Transverse colon (tissue), 4 donors: ENCODE measurements around the gene HEBP2. TPM values are rescaled to one million over a fixed set of nuclear protein-coding genes. Genes with fewer than 3 reads are reported as not detected.

Experiments used
- DNase-seq: peaks from one replicate; pipeline ENCODE4 v3.0.0-alpha.2; 2019
- H3K27ac ChIP-seq, 4 donors: fragments of 200-600 bp; sonication (generic); 2 replicates each; pipeline ENCODE4 v1.5.1; 2016 to 2018; ENCODE audit warnings: inconsistent platforms in 4 of 4
- H3K27me3 ChIP-seq: fragments of 200-600 bp; sonication (generic); 2 replicates; pipeline ENCODE4 v1.5.1; 2017; ENCODE audit warnings: inconsistent platforms
- H3K36me3 ChIP-seq, 4 donors: fragments of 200-600 bp; sonication (generic); 2 replicates each; pipeline ENCODE4 v1.5.1; 2017 to 2019; ENCODE audit warnings: inconsistent platforms in 4 of 4
- H3K4me1 ChIP-seq, 4 donors: fragments of 200-600 bp; sonication (generic); 2 replicates each; pipeline ENCODE4 v1.5.1; 2017 to 2020; ENCODE audit warnings: inconsistent platforms in 4 of 4
- H3K4me3 ChIP-seq, 4 donors: fragments of 200-600 bp; sonication (generic); 1 replicate in 1 of 4; 2 replicates in 3 of 4; pipeline versions ENCODE4 v1.5.1 to v1.6.1; 2017 to 2019; ENCODE audit warnings: inconsistent platforms in 4 of 4
- H3K9me3 ChIP-seq, 2 donors: fragments of 200-600 bp; sonication (generic); 2 replicates each; pipeline ENCODE4 v1.5.1; 2017 to 2019; ENCODE audit warnings: inconsistent platforms in 2 of 2
- EP300 ChIP-seq: sonication (generic); formaldehyde crosslinking; IDR thresholded peaks from one replicate; pipeline ENCODE4 v1.6.1; 2017; ENCODE audit warnings: antibody characterized with exemption, low read depth
- POLR2A ChIP-seq: fragments of 450-650 bp; IDR thresholded peaks from one replicate; pipeline ENCODE4 v1.6.1; 2016; ENCODE audit warnings: antibody characterized with exemption, mild to moderate bottlenecking, moderate library complexity
- POLR2AphosphoS5 ChIP-seq, 3 donors: sonication (generic); formaldehyde crosslinking; IDR thresholded peaks; one replicate each; pipeline ENCODE4 v1.6.1; 2016; ENCODE audit warnings: antibody characterized with exemption in 3 of 3
- WGBS, 2 donors: methylation state at CpG; one replicate each; pipeline ENCODE4 v1.1.5; 2018; ENCODE audit warnings: low coverage in 1 of 2; 5-methylcytosine and 5-hydroxymethylcytosine counted together
- in situ Hi-C, 4 donors: fragments of 200-750 bp; cut with MboI; loops; one replicate each; pipeline versions ENCODE4 v1.15.0 to v1.15.1; 2017; ENCODE audit warnings: low sequenced_read_pairs in 3 of 4, low pct_ligation_motif_present in 1 of 4, low pct_unique_long_range_greater_than_20kb in 1 of 4
- intact Hi-C: fragments of 100-400 bp; cut with DNase I; formaldehyde crosslinking; loops from one replicate; pipeline ENCODE4 v1.15.1; 2023; ENCODE audit warnings: low total_unique reads
- total RNA-seq, 4 donors: library from RNA; depleted of rRNA; stranded (reverse); fragments of >200 nt; gene quantifications; one replicate each; pipeline ENCODE4 v1.1.0, GENCODE V29; 2016
- TF ChIP-seq, protein P1 (sequence below), 5 experiments: fragments of 200-600 bp in 3 of 5; fragments of 450-650 bp in 2 of 5; sonication (generic) in 3 of 5; IDR thresholded peaks; 1 replicate in 2 of 5; 2 replicates in 3 of 5; pipeline ENCODE4 v1.5.1; 2016 to 2017; ENCODE audit warnings: antibody characterized with exemption in 5 of 5, inconsistent platforms in 3 of 5, mild to moderate bottlenecking in 2 of 5, moderate library complexity in 1 of 5

The HEBP2 gene
- total RNA-seq, 4 donors from 2014 or later: 33.3 to 77.8 (median 73.4) TPM

DNA sequence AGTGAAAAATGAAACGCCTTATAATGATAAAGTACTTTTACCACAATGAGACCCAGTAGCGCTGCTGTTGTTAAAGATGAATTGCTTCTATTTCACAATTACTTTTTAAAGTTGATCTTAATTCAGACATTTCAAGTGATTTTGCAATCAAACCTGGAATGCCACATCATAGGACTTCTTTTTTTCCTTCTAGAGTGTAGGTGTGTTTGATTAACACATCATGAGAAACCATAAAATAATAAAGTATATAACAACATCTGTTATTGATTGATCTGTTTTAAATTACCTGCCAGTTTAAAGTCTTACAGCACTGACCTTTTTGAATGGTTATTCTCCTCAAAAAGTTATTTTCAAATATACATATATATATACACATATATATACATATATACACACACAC, 38.6 kb downstream of the HEBP2 start:
- peaks cover 0 to 8% (median 0%) of the 10 kb centered on the region in 4 donors for H3K4me1 ChIP-seq
- no peaks in the 10 kb centered on the region for H3K9me3 ChIP-seq
- DNase-seq: no peak
- intact Hi-C loops: no loop called here
- H3K27me3 ChIP-seq: no peaks in the 10 kb centered on the region
- no peak for TF ChIP-seq EP300
- TF ChIP-seq, protein P1, sequence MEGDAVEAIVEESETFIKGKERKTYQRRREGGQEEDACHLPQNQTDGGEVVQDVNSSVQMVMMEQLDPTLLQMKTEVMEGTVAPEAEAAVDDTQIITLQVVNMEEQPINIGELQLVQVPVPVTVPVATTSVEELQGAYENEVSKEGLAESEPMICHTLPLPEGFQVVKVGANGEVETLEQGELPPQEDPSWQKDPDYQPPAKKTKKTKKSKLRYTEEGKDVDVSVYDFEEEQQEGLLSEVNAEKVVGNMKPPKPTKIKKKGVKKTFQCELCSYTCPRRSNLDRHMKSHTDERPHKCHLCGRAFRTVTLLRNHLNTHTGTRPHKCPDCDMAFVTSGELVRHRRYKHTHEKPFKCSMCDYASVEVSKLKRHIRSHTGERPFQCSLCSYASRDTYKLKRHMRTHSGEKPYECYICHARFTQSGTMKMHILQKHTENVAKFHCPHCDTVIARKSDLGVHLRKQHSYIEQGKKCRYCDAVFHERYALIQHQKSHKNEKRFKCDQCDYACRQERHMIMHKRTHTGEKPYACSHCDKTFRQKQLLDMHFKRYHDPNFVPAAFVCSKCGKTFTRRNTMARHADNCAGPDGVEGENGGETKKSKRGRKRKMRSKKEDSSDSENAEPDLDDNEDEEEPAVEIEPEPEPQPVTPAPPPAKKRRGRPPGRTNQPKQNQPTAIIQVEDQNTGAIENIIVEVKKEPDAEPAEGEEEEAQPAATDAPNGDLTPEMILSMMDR (IDR thresholded peaks at IDR 0.05): no peak
- 60 to 62% methylated on average over 2 of the region's 2 CpGs for WGBS, 2 donors
- in situ Hi-C loops: loop anchor here in 2 of 4 donors (25.0 kb wide), 2 partner anchors 145 to 320 kb away; partner anchors contain the start of gene CCDC28A (in 2 of the 2)
- H3K36me3 ChIP-seq: no peaks in the 10 kb centered on the region
- H3K4me3 ChIP-seq: no peak overlapping the region
- peak overlapping the region in 1 of 4 donors; percentile 35 for H3K27ac ChIP-seq

DNA sequence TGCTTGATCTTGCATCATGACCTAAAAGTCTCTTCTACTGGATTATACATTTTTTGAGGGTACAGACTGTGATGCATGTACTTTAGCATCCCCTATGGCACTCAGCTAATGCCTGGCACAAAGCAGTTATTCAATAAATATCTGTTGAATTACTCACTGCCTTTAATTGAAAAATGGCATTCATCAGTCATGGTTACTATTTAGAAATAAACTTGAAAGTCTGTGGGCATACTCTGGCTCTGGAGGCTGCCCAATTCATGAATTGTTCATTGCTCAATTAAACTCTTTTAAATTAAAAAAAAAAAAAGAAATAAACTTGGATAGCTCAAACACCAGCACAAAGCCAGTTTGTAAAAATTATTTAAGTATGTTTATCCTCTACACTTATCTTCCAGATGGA, 40.0 kb downstream of the HEBP2 start:
- Histone ChIP-seq H3K27ac (no peak overlapping the region), H3K27me3 (no peaks in the 10 kb centered on the region), H3K4me3 (no peak overlapping the region), H3K9me3 (no peaks in the 10 kb centered on the region), H3K36me3 (no peaks in the 10 kb centered on the region), H3K4me1 (peaks cover 0 to 8% (median 0%) of the 10 kb centered on the region in 4 donors)
- in situ Hi-C loops: loop anchor here in 2 of 4 donors (25.0 kb wide), 2 partner anchors 143 to 318 kb away; partner anchors contain the start of gene CCDC28A (in 2 of the 2)
- no peak for TF ChIP-seq POLR2A
- no peak for TF ChIP-seq POLR2AphosphoS5 (IDR thresholded peaks at IDR 0.05)
- TF ChIP-seq, protein P1 (IDR thresholded peaks at IDR 0.05): no peak
- TF ChIP-seq EP300: no peak
- no peak for DNase-seq
- intact Hi-C loops: no loop called here

DNA sequence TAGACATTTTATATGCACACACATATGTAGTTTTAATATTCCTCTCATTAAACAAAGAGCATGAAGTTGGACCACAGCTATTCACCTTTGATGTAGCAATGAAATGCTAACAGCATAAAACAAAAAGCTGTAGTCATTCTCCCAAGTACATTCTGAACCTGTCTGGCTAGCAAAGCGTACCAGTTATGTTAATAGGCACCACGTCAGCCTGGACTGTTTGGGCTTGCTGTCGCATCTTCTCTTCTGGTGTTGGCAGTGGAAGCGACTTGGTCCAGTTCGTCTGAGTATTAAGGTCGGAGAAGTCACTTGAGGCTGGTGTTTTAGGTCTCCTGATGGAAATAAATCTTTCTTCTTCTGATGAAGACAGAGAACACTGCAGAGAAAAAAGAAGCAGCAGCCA, 42.8 kb downstream of the HEBP2 start:
- no peak for DNase-seq
- H3K27ac ChIP-seq: no peak overlapping the region
- peaks cover 0 to 8% (median 2%) of the 10 kb centered on the region in 4 donors for H3K4me1 ChIP-seq
- no peaks in the 10 kb centered on the region for H3K9me3 ChIP-seq
- TF ChIP-seq, protein P1 (IDR thresholded peaks at IDR 0.05): no peak
- TF ChIP-seq EP300: no peak
- no peak for TF ChIP-seq POLR2AphosphoS5 (IDR thresholded peaks at IDR 0.05)
- no peak overlapping the region for H3K4me3 ChIP-seq
- WGBS, 2 donors: 88 to 90% methylated on average over 6 of the region's 6 CpGs
- intact Hi-C loops (no loop called here), in situ Hi-C loops (loop anchor here in 2 of 4 donors (25.0 kb wide), 2 partner anchors 140 to 315 kb away; partner anchors contain the start of gene CCDC28A (in 2 of the 2))
- no peaks in the 10 kb centered on the region for H3K27me3 ChIP-seq
- no peaks in the 10 kb centered on the region for H3K36me3 ChIP-seq

DNA sequence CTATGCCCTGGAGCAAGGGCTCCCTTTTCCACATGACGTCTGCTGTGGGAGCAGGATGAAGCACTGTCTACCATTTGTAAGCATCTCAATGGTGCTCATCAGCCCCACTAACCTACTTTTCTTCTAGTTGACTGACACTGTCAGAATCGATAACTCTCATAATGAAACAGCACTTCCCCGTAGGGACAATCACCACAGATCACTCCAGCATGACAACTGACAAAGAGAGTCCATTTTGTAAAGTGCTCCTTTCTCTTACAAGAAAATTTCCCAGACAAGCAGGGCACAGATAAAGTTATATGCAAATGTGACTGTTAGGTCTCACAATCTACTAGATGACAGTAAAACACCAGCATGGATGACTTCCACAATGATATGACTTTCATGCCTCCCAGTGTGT, 46.4 kb downstream of the HEBP2 start:
- no peak for DNase-seq
- H3K4me3 ChIP-seq: no peak overlapping the region
- intact Hi-C loops: no loop called here
- TF ChIP-seq POLR2AphosphoS5 (IDR thresholded peaks at IDR 0.05) (no peak), EP300 (no peak), POLR2A (no peak)
- TF ChIP-seq, protein P1 (IDR thresholded peaks at IDR 0.05): no peak
- H3K4me1 ChIP-seq: peaks cover 0 to 10% (median 4%) of the 10 kb centered on the region in 4 donors
- no peaks in the 10 kb centered on the region for H3K36me3 ChIP-seq
- no peaks in the 10 kb centered on the region for H3K9me3 ChIP-seq
- H3K27ac ChIP-seq: no peak overlapping the region
- in situ Hi-C loops: no loop called here
- no peaks in the 10 kb centered on the region for H3K27me3 ChIP-seq
- WGBS, 2 donors: 83 to 89% methylated on average over 2 to 3 of the region's 3 CpGs
